HG03039 (cell line): ENCODE measurements around the gene RAD51B.

Experiments used
- ATAC-seq: cut with Tn5 transposase; IDR thresholded peaks from one replicate; pipeline ENCODE4 v1.9.1; 2021; ENCODE audit warnings: mild to moderate bottlenecking, moderate library complexity; ENCODE audit not compliant: unreplicated experiment

RAD51B gene

DNA sequence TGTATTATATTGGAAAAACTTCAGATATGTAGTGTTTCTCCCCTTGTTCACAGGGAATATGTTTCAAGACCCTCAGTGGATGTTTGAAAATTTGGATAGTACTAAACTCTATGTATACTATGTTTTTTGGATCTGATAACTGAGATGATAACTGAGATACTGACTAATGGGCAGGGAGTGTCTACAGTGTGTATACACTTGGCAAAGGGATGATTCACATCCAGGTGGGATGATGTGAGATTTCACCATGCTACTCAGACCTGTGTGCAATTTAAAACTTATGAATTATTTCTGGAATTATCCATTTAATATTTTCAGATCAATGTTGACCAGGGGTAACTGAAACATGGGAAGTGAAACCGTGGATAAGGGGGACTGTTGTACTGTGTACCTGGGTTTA lies 13.8 kb downstream of the RAD51B start:
- no peak for ATAC-seq

DNA sequence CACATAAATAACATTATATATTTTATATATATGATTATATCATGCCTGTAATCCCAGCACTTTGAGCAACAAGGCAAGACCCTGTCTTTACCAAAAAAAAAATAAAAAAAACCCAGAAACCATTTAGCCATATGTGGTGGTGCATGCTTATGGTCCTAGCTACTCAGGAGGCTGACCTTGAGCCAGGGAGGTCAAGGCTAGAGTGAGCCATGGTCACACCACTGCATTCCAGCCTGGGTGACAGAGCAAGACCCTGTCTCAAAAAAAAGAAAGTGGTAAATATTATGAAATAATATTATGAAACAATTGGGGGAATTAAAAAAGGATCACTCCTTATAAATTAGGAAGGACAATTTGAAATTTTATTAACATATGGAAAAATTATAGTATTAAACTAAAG lies 16.0 kb downstream of the RAD51B start:
- ATAC-seq: no peak

DNA sequence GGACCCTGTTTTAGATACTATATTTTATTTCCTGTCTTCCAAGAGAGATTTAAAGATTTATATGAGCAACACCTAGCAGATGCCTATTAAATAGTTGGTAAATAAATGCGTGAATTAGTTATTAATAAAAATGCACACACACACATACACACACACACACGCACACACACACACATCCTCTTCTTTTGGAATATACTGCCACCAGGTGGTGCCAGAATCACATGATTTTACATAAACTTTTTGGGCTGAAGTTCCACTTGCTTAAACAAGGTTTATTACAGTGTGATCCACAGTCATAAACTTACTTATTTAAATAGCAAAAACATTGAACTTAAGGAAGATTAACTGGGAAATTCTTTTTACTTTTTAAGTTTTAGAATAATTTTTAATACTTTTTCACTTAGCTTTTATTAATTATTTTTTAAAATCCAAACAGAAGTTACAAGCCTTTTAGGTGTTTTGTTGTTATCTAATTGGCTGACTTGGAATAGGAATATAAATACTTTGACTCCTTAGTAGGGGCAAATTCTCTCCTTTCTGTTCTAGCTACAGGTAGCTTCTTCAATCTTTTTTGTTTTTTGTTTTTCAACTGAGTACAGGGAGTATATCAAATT lies 17.5 kb downstream of the RAD51B start:
- no peak for ATAC-seq

DNA sequence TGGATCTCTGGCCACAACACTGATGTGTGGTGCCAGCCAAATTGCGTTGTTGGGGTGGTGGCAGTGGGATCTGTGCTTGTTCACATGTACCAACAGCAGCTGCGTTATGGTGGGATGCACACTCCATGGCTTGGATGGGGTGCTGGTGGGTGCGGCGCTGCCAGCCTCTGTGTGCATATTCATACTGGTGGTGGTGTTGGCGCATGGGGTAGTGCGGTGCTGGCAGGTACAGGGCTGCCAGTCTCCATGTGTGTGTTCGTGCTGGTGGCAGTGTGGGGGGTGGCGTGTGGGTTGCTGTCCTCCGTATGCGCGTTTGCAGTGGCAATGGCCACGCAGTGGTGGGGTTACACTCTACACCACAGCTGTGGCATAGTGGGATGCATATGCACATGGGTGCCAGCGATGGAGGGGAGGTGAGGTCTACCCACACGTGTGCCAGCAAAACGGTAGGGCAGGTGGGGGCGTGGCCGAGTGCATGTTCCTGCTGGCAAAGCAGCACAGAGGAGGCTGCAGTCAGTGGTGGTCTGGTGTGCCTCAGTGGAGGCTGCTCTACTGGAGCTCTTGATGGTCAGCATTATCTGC lies 26.5 kb downstream of the RAD51B start:
- ATAC-seq: no peak

DNA sequence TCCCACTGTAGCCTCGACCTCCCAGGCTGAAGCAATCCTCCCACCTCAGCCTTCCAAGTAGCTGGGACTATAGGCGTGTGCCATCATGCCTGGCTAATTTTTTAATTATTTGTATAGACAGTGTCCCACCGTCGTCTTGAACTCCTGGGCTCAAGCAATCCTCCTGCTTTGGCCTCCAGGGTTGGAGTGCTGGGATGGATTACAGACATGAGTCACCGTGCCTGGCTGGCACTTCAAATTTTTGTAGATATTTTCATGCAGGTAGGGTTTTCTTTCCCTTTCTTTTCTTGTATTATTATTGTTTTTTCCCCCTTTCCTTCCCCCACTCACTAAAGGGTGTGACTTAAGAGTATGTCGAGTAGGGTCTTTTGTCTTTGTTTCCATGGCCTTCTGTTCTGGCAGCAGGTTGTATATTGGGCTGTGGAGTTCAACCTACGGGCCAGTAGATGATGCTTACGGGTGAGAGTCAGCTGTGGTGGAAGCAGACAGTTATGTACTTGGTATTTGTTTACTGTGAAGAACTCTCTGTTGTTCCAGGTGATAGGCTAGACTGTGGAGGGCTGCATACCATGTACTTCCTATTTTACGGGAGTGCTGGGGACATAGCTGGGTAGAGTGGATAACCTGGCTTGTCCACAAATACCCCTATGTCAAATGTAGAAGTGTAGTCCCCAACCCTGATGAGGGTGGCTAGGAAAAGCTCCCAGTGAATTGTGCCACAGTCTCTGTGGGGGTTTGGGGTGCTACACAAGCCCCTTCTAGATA lies 30.7 kb downstream of the RAD51B start:
- no peak for ATAC-seq

DNA sequence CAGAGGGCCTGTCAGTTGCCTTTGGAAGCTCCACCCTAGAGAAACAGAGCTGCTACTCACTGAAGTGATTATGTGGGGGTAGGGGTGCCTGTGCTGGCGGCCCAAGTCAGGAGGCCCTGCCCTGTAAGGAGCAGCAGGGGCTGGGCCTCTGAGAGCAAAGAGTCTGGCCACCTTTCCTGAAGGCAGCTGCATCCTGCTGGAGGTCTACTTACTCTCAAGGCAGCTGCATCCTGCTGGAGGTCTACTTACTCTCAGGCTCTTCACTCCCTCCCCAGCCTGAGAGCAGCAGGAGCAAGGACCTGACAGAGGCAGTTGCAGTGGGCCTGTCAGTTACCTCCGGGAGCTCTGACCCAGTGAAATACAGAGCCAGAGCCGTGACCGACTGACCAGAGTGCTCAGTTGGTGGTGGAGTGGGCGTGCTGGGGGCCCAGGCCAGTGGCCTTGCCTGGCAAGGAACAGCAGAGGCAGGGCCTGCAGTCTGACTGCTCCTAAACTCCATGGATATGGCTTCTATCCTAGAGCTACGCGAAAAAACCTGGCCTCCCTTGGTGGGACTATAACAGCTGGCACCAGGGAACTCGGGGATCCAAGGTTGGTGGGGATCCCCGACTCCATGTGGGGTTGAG lies 32.3 kb downstream of the RAD51B start:
- ATAC-seq: no peak

DNA sequence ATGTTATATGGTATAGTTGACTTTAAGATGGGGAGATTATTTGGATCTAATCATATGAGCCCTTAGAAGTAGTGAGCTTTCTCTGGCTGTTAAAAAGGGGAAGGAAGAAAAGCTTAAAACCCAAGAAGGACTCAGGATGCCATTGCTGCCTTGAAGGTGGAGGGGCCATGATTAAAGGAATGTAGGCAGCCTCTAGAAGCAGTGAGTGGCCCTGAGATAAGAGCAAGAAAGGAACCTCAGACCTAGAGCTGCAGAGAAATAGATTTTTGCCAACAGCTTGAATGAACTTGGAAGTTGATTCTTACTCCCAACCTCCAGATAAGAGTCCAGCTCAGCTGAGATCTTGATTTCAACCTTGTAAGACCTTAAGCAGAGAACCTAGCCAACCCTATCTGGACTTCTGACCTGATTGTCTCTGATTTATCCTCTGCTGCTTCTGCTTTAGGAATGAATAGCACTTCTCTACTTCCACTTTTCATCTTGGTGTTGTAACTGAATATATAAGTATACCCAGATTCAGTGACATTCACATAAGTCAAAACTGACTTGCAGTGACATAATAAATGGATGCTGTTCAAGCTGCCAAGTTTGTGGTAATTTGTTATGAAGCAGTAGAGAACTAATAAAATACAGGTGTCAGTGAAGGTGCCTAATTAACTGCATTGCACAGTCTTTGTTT lies 33.5 kb downstream of the RAD51B start:
- ATAC-seq: no peak

DNA sequence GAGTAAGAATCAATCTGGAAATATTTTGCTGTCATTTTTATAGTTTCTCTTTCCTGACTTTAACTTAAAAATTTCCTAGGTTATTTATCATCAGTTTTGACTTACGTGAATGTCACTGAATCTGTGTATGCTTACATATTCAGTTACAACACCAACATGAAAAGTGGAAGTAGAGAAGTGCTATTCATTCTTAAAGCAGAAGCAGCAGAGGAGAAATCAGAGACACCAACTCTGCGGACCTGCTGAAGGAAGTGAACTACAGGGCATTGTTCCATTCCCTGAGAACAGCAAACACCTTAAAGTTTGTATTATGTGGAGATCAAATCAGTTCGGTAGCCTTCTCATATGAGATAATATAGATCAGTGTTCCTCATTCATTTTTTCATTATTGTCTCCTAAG lies 34.1 kb downstream of the RAD51B start:
- ATAC-seq: no peak

DNA sequence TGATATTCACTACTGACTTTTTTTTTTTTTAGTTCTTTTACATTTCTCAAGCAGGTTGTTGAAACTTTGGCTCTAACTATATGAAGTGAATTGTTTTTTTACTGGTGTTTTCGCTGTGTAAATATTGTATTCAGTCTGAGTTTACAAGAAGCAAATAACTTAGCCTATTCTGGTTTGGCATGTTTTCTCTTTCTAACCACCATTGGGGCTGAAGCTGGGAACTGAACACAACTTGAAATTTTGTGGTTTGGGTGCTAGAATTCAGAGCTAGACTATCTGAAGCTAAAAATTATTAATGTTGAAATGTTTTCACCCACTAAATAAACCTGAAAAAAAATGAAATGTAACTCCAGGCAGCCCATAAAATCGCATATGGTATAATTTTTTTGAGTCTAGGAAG lies 37.2 kb downstream of the RAD51B start:
- no peak for ATAC-seq

DNA sequence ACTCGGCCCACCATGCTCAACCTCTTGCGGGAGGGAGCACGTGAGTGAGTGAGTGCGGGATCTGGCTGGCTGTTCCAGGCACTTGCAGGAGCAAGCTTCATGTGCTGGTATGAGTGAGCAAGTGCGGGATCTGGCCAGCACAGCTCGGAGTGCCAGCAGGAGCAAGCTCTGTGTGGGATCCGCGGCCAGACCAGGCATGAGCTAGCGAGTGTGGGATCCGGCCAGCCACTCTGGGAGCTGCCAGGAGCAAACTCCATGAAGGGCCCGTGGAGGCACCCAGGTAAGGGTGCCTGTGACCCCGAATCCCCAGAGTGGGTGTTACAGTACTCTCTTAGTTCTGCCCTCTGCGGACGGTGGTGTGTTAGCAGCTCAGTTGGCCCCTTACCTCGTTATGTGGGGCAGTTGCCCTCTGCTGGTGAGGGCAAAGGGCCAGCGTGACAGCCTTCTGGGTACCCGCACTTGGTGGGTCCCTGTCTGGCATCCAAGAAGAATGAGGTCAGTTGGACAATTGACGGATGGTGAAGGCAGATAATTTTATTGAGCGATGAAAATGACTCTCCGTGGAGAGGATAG lies 38.3 kb downstream of the RAD51B start:
- ATAC-seq: no peak

DNA sequence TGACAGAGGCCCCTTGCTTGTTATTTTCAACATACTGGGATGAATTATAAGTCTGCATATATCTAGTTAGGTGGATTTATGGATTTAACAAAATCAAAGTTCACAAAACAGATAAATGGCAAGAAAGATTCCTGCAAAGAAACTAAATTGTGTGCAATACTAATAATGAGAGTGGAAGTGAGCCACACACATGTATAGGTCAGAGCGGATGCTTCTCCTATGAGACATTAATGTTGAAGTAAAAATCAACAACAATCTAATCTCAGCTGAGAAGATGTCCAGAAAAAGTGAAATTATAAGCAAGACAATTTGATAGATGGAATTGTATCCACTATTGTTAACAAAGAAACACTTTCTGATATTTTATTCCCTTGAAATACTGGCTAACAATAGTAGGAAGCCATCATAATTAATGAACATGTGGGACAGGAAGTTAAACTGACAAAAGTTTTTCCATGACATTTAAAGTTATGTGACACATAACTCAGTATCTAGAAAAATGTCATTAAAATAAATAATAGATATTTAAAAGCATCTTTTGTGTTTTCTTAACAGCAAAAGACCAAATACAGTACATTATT lies 39.7 kb downstream of the RAD51B start:
- no peak for ATAC-seq

DNA sequence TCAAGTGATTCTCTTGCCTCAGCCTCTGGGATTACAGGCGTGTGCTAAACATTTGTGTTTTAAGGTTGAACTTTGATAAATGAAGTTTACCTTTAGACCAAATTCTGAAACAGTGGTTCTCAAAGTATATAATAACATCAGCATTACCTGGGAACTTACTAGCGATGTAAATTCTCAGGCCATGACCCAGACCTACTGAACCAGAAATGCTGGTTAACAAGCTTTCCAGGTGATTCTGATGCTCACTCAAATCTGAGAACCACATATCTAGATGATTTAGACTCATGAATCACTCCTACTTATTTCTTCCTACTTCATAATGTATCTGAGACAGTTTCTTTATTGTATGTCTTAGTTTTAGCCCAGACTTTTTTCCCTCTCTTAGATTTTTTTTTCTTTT lies 43.6 kb downstream of the RAD51B start:
- no peak for ATAC-seq

DNA sequence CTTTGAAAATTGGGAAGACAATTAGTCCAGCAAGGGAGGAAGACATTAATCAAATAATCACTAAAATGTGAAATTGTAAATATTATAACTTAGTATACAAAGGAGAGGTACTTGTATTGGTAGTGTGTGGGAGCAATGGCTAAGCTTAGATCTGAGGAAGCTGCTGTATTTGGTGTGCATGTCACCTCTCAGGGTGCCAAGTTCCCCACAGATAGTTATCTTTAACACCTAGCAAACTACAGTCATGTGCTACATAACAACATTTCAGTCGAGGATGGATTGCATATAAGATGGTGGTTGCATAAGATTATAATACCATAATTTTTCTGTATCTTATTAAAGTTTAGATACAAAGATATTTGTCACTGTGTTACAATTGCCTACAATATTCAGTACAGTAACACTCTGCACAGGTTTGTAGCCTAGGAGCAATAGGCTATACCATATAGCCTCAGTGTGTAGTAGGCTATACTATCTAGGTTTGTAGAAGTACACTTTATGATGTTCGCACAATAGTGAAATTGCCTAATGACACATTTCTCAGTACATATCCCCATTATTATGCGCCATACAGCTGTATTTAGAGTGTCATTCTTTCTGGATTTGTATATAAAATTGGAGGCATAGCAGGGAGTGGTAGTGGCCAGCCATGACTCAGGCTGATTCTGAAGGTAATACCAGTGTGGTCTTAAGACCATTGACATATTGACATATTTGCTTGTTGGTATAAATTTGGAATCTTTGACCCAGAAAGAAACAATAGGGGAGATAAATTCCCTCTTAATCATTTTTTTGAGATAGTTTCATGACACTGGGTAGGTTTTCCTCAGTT lies 55.8 kb downstream of the RAD51B start:
- no peak for ATAC-seq

DNA sequence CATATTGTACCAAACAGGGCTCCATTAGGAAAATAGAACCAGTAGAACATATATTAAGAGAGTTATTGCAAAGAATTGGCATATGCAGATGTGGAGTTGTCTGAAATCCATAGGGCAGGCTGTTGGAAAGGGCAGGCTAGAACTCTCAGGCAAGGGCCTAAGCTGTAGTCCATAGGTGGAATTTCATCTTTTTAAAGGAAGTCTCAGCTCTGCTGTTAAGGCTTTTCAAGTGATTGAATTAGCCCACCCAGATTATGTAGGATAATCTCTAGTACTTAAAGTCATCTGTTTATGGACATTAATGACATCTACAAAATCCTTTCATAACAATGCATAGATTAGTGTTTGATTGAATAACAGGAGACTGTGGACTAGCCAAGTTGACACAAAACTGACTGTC lies 59.4 kb downstream of the RAD51B start:
- ATAC-seq: no peak

DNA sequence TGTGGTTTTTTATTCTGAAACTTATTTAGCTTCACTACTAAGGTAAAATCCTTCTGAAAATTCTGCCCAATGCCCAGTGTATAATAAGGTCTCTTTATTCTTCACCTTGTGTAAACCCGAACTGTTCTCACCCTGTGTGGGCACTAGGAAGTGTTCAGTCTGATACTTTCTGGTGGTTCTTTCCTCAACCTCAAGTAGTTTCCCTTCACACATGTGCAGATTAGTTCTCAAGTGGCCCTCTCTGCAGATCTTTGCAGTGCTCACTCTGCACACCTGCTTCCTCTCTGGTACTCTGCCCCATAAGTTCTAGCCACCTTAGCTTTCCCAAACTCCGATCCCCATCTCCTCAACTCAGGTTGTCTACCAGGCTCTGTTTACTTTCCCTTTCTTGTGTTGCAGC lies 61.6 kb downstream of the RAD51B start:
- ATAC-seq: peak; percentile 95

DNA sequence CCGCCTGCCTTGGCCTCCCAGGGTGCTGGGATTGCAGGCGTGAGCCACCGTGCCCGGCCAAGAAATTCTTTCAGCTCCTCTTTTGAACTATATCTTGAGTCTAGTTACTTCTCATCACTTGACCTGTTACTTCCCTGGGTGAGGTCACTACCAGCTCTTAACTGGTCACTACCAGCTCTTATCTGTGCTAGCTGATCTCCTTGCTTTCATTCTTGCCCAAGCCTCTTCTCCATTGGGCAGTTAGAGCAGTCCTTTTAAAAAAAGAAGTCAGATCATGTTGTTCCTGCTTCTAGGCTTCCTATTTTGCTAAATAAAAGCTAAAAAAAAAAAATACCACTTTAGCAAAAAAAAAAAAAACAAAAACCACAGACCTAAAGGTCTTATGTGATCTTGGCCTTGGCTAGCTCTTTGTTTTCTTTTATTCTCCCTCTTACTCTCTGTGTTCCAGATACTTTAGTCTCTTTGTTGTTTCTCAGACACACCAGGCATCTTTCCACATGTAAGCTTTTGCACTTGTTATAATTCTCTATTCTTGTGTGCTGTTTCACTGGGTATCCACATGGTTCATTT lies 63.5 kb downstream of the RAD51B start:
- no peak for ATAC-seq

DNA sequence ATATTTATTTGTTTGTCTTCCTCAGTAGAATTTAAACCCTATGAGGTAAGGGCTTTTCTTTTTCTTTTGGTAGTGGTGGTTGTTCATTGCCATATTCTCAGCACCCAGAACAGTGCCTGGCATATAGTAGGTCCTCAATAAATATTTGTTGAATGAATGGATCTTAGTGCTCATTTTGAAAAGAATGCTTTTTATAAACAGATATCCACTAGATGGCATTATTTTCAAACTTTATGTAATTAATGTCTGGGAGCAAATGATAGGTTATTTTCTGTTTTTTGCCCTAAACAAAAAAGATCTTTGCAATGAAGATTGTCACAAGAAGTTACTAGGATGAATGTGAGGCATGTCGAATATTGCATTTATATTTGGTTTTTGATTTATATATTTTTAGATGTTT lies 64.1 kb downstream of the RAD51B start:
- ATAC-seq: no peak

DNA sequence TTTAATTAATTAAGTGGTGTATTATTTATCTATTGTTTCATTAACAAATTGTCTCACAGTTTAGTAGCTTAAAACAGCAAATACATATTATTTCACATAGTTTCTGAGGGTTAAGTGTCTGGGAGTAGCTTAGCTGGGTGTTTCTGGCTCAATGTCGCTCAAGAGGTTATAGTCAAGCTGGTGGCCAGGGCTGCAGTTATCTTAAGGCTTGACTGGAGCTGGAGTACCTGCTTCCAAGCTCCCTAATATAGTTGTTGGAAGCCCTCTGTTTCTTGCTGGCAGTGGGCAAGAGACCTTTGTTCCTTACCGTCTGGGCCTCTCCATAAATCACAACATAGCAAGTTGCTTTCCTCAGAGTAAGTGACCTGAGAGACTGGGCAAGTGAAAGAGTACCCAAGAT lies 66.6 kb downstream of the RAD51B start:
- no peak for ATAC-seq

DNA sequence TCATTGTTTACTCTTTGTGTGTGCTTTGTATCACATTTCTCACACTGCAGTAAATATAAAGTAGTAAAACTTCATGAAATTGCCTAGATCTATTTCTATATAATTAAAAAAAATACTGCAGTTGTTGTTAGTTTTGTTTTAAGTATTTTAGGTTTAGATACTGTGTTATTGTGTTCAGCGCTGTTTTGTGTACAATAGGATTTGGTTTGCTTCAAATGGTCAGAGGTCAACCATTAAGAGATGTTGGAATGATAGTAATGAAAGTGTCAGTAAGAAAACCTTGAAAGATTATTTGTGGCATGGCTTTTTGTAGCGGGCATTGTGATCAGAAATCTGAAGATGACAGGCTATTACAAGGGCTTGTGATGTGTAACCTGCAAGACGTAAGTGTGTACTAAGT lies 67.9 kb downstream of the RAD51B start:
- ATAC-seq: no peak

DNA sequence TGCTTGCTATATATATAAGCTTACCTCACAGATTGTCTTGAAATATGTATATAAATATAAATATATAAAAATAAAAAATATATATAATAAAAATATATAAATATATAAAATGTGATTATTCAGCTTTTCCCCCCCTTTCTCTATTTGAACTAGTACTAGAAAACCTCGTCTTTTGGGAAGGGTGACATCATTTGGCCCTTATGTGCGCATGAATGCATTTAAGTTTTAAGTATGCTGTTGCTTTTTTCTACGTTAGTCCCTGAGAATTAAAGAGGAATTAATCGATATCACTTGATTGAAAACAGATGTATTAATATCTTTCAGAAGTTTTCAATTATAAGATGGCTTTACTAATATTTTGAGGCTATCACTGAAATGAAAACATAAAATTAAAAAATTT lies 69.9 kb downstream of the RAD51B start:
- ATAC-seq: no peak
